Endothelial cell (in vitro differentiated cells): Measurements from ENCODE around the gene SAE1. TPM values are rescaled to one million over a fixed set of nuclear protein-coding genes. Genes with fewer than 3 reads are reported as not detected.

ENCODE experiments used
- DNase-seq: peaks from one replicate; pipeline ENCODE4 v3.0.0; 2021; ENCODE audit warnings: low spot score
- H3K27ac Mint-ChIP-seq: one replicate; pipeline ENCODE4 v1.8.0; 2021; ENCODE audit warnings: mixed read lengths, inconsistent platforms; ENCODE audit not compliant: unreplicated experiment
- H3K27me3 Mint-ChIP-seq: one replicate; pipeline ENCODE4 v1.8.0; 2021; ENCODE audit warnings: mild to moderate bottlenecking, moderate library complexity, mixed read lengths, inconsistent platforms; ENCODE audit not compliant: unreplicated experiment
- H3K36me3 Mint-ChIP-seq: one replicate; pipeline ENCODE4 v1.8.0; 2021; ENCODE audit warnings: mild to moderate bottlenecking, low read depth, mixed read lengths, inconsistent platforms; ENCODE audit not compliant: unreplicated experiment
- H3K4me1 Mint-ChIP-seq: one replicate; pipeline ENCODE4 v1.8.0; 2021; ENCODE audit warnings: mild to moderate bottlenecking, mixed read lengths, inconsistent platforms; ENCODE audit not compliant: unreplicated experiment
- H3K4me3 Mint-ChIP-seq: one replicate; pipeline ENCODE4 v1.8.0; 2021; ENCODE audit warnings: mild to moderate bottlenecking, mixed read lengths, inconsistent platforms; ENCODE audit not compliant: unreplicated experiment
- H3K9me3 Mint-ChIP-seq: one replicate; pipeline ENCODE4 v1.8.0; 2021; ENCODE audit warnings: mixed read lengths, inconsistent platforms; ENCODE audit not compliant: unreplicated experiment
- CTCF ChIP-seq: fragments of 200-600 bp; sonication (generic); IDR thresholded peaks from one replicate; pipeline ENCODE4 v1.5.0; 2021; ENCODE audit warnings: antibody characterized with exemption; ENCODE audit not compliant: unreplicated experiment
- total RNA-seq: library from RNA; stranded (reverse); fragmentation: NEBNext Ultra II Directional; extraction: Animal tissue kit (Norgen Biotek cat#: 25700); gene quantifications from one replicate; pipeline ENCODE4 v1.2.1, GENCODE V29; 2021; ENCODE audit not compliant: unreplicated experiment

SAE1 gene
- total RNA-seq, 1 donor from 2014 or later = 134 TPM

GRCh38 chr19:47122359-47123335, 8.0 kb upstream of the SAE1 start:
- no peaks in the 10 kb centered on the region for H3K4me1 Mint-ChIP-seq
- no peak overlapping the region for H3K4me3 Mint-ChIP-seq
- DNase-seq = no peak
- H3K27ac Mint-ChIP-seq = no peak overlapping the region
- H3K27me3 Mint-ChIP-seq = peaks cover 1% of the 10 kb centered on the region
- H3K9me3 Mint-ChIP-seq = no peaks in the 10 kb centered on the region
- TF ChIP-seq CTCF = no peak
- H3K36me3 Mint-ChIP-seq = no peaks in the 10 kb centered on the region

GRCh38 chr19:47123406-47123805, 7.2 kb upstream of the SAE1 start:
- Mint-ChIP-seq H3K27ac (no peak overlapping the region), H3K4me1 (no peaks in the 10 kb centered on the region), H3K9me3 (no peaks in the 10 kb centered on the region), H3K27me3 (peaks cover 1% of the 10 kb centered on the region), H3K4me3 (no peak overlapping the region), H3K36me3 (no peaks in the 10 kb centered on the region)
- TF ChIP-seq CTCF = no peak
- no peak for DNase-seq

- peak; percentile 85 for TF ChIP-seq CTCF
- Mint-ChIP-seq H3K4me1 (no peaks in the 10 kb centered on the region), H3K27me3 (peaks cover 1% of the 10 kb centered on the region), H3K4me3 (no peak overlapping the region), H3K9me3 (no peaks in the 10 kb centered on the region), H3K36me3 (peaks cover 3% of the 10 kb centered on the region), H3K27ac (no peak overlapping the region)
- DNase-seq = no peak
These were observed 5.5 kb upstream of the SAE1 start for GRCh38 chr19:47124937-47125668.

- peaks cover 4% of the 10 kb centered on the region for H3K27me3 Mint-ChIP-seq
- DNase-seq = no peak
- H3K4me3 Mint-ChIP-seq = no peak overlapping the region
- TF ChIP-seq CTCF = no peak
- H3K36me3 Mint-ChIP-seq = peaks cover 7% of the 10 kb centered on the region
- no peaks in the 10 kb centered on the region for H3K9me3 Mint-ChIP-seq
- no peak overlapping the region for H3K27ac Mint-ChIP-seq
- H3K4me1 Mint-ChIP-seq = peaks cover 3% of the 10 kb centered on the region
These were observed 5.0 kb upstream of the SAE1 start for GRCh38 chr19:47125669-47125938.

- TF ChIP-seq CTCF = no peak
- peaks cover 27% of the 10 kb centered on the region for H3K4me1 Mint-ChIP-seq
- no peak overlapping the region for H3K4me3 Mint-ChIP-seq
These were observed 1.1 kb upstream of the SAE1 start for GRCh38 chr19:47129579-47129978.

More at GRCh38 chr19:47129579-47129978, 1.1 kb upstream of the SAE1 start:
- no peak for DNase-seq
- H3K27ac Mint-ChIP-seq = no peak overlapping the region
- no peaks in the 10 kb centered on the region for H3K9me3 Mint-ChIP-seq
- H3K27me3 Mint-ChIP-seq = peaks cover 17% of the 10 kb centered on the region
- peaks cover 23% of the 10 kb centered on the region for H3K36me3 Mint-ChIP-seq
